GM12864 (cell line): ENCODE data around the gene MFNG.
A peak's percentile ranks its signal among the peaks of the same experiment; 100 is the strongest.
"Not testable (repeated sequence)": the region's sequence is repeated elsewhere in the genome, so short reads cannot be mapped to it uniquely, and the experiment has no call there.

Experiments used
- DNase-seq: peaks from one replicate; pipeline ENCODE4 v3.0.0-alpha.2; 2011; ENCODE audit warnings: low read depth
- H3K4me3 ChIP-seq: 2 replicates; pipeline ENCODE4 v1.5.1; 2011; ENCODE audit warnings: mild to moderate bottlenecking, low read depth, low read length, control low read depth
- TF ChIP-seq, protein P1 (sequence below): IDR thresholded peaks from 2 replicates; pipeline ENCODE4 v1.5.1; 2011; ENCODE audit warnings: low read depth, mild to moderate bottlenecking, moderate library complexity, low read length, control low read depth, inconsistent platforms; ENCODE audit errors: missing control alignments

MFNG gene

GRCh38 chr22:37486224-37486845 is at the start of gene MFNG:
TSS of gene MFNG (minus strand) at chr22:37486384. CDS start at chr22:37486177, 207 bp downstream.
- DNase-seq = peak; percentile 18
- TF ChIP-seq, protein P1, sequence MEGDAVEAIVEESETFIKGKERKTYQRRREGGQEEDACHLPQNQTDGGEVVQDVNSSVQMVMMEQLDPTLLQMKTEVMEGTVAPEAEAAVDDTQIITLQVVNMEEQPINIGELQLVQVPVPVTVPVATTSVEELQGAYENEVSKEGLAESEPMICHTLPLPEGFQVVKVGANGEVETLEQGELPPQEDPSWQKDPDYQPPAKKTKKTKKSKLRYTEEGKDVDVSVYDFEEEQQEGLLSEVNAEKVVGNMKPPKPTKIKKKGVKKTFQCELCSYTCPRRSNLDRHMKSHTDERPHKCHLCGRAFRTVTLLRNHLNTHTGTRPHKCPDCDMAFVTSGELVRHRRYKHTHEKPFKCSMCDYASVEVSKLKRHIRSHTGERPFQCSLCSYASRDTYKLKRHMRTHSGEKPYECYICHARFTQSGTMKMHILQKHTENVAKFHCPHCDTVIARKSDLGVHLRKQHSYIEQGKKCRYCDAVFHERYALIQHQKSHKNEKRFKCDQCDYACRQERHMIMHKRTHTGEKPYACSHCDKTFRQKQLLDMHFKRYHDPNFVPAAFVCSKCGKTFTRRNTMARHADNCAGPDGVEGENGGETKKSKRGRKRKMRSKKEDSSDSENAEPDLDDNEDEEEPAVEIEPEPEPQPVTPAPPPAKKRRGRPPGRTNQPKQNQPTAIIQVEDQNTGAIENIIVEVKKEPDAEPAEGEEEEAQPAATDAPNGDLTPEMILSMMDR = no peak
- H3K4me3 ChIP-seq = peak within 1 kb of the TSS; percentile 79

DNA sequence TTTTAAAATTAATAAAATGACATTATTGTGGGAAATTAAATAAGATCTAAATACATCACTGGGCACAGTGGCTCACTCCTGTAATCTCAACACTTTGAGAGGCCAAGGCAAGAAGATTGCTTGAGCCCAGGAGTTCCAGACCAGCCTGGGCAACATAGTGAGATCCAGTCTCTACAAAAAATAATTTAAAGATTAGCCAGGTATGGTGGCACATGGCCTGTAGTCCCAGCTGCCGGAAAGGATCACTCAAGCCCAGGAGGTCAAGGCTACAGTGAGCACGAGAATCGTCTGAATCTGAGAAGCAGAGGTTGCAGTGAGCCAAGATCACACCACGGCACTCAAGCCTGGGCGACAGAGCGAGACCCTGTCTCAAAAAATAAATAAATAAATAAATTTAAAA is 49.0 kb upstream of the MFNG start:
- TF ChIP-seq, protein P1 = no peak
- no peak for DNase-seq

GRCh38 chr22:37534445-37534844 is 48.3 kb upstream of the MFNG start:
- DNase-seq = no peak
- H3K4me3 ChIP-seq = no peak overlapping the region
- TF ChIP-seq, protein P1 = no peak

More for the DNA sequence above, 49.0 kb upstream of the MFNG start:
- H3K4me3 ChIP-seq = no peak overlapping the region

- H3K4me3 ChIP-seq = no peak overlapping the region
- TF ChIP-seq, protein P1 = no peak
- DNase-seq = no peak
Measured at GRCh38 chr22:37533995-37534394, 47.8 kb upstream of the MFNG start.

- no peak for DNase-seq
- no peak overlapping the region for H3K4me3 ChIP-seq
- TF ChIP-seq, protein P1 = no peak
Measured at GRCh38 chr22:37529652-37530345, 43.6 kb upstream of the MFNG start.

- H3K4me3 ChIP-seq, DNase-seq: not testable (repeated sequence)
Measured at GRCh38 chr22:37527952-37528351, 41.8 kb upstream of the MFNG start.

GRCh38 chr22:37527081-37527752 is 41.0 kb upstream of the MFNG start:
- H3K4me3 ChIP-seq, DNase-seq: not testable (repeated sequence)
